GM23248 (cell line): Measurements from ENCODE around the gene SEL1L2.

Experiments used
- EZH2 ChIP-seq: fragments of 200-600 bp; sonication (generic); IDR thresholded peaks from 2 replicates; pipeline ENCODE4 v1.6.1; 2018; ENCODE audit warnings: antibody characterized with exemption, mild to moderate bottlenecking; ENCODE audit not compliant: insufficient read depth, poor library complexity, severe bottlenecking
- EZH2phosphoT487 ChIP-seq: fragments of 200-600 bp; sonication (generic); IDR thresholded peaks from 2 replicates; pipeline ENCODE4 v1.6.1; 2018; ENCODE audit warnings: antibody characterized with exemption, moderate library complexity, mild to moderate bottlenecking, low read depth; ENCODE audit not compliant: insufficient read depth

DNA sequence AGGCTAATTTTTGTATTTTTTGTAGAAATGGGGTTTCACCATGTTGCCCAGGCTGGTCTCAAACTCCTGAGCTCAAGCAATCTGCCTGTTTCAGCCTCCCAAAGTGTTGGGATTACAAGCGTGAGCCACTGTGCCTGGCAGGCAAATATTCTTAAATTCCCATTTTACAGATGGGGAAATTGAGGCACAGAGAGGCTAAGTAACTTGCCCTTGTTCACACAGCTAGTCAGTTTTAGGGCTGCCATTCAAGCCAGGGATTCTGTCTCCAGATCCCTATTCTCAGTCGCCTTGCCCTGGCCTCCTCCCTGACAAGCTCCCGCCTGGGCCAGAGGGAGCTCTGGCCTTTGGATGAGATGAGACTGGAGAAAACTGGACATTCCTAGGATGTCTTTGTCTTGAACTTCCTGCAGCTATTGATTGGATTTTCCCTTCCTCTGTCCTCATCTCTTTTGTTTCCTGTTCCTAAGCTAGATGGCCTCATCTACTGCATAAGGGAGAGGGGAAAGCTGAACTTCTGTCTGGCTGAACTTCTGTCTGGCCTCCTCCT is 115.1 kb downstream of the SEL1L2 start:
- TF ChIP-seq EZH2 (no peak), EZH2phosphoT487 (no peak)
